ENCODE measurements around the gene VWC2. TPM values are rescaled to one million over a fixed set of nuclear protein-coding genes. Genes with fewer than 3 reads are reported as not detected.

VWC2 gene
- total and polyA plus RNA-seq, 7 donors, result under 0.01 to 0.14 (median under 0.01) TPM; not detected in 1

DNA sequence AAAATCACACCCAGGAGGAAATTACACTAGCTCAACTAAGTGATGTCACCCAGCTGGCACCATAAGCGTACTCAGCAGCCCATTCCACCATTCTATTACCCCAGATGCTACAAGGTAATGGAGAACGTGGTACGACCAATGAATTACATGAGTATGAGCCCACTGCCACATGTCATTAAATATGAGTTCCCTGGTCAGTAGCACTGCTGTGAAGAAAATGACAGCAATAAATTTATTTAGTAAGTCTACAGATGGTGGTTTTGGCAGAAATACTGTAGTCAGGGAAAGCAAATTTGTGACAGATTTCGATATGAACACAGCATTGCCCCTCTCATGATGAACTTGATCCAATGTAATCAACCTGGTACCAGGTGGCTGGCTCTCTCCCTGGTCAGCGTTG, 154.2 kb downstream of the VWC2 start:
- 82 to 85% methylated on average over 5 of the region's 5 CpGs for WGBS, 2 donors
- Histone ChIP-seq H3K4me3 (no peak overlapping the region), H3K9me3 (peaks cover 0 to 4% (median 0%) of the 10 kb centered on the region in 4 donors), H3K36me3 (no peaks in the 10 kb centered on the region), H3K27me3 (no peaks in the 10 kb centered on the region), H3K27ac (no peak overlapping the region), H3K4me1 (no peaks in the 10 kb centered on the region)
- DNase-seq, result no peak
- TF ChIP-seq POLR2A (IDR thresholded peaks at IDR 0.05) (no peak), EP300 (IDR thresholded peaks at IDR 0.05) (no peak), POLR2AphosphoS5 (IDR thresholded peaks at IDR 0.05) (no peak)
- TF ChIP-seq, protein P1, sequence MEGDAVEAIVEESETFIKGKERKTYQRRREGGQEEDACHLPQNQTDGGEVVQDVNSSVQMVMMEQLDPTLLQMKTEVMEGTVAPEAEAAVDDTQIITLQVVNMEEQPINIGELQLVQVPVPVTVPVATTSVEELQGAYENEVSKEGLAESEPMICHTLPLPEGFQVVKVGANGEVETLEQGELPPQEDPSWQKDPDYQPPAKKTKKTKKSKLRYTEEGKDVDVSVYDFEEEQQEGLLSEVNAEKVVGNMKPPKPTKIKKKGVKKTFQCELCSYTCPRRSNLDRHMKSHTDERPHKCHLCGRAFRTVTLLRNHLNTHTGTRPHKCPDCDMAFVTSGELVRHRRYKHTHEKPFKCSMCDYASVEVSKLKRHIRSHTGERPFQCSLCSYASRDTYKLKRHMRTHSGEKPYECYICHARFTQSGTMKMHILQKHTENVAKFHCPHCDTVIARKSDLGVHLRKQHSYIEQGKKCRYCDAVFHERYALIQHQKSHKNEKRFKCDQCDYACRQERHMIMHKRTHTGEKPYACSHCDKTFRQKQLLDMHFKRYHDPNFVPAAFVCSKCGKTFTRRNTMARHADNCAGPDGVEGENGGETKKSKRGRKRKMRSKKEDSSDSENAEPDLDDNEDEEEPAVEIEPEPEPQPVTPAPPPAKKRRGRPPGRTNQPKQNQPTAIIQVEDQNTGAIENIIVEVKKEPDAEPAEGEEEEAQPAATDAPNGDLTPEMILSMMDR (IDR thresholded peaks at IDR 0.05), result no peak
- intact Hi-C loops (cut with DNase I), result no loop called here

GRCh38 chr7:49928787-49929186, 155.3 kb downstream of the VWC2 start:
- Histone ChIP-seq H3K4me1 (no peaks in the 10 kb centered on the region), H3K27ac (no peak overlapping the region), H3K9me3 (peaks cover 0 to 4% (median 0%) of the 10 kb centered on the region in 4 donors), H3K27me3 (no peaks in the 10 kb centered on the region), H3K36me3 (no peaks in the 10 kb centered on the region), H3K4me3 (no peak overlapping the region)
- WGBS, 2 donors, result 90 to 93% methylated on average over 2 of the region's 2 CpGs
- DNase-seq, result no peak
- TF ChIP-seq POLR2A (IDR thresholded peaks at IDR 0.05) (no peak), EP300 (IDR thresholded peaks at IDR 0.05) (no peak)
- TF ChIP-seq, protein P1 (IDR thresholded peaks at IDR 0.05), result no peak
- intact Hi-C loops (cut with DNase I), result no loop called here

- intact Hi-C loops (cut with DNase I), result no loop called here
- peaks cover 0 to 4% (median 0%) of the 10 kb centered on the region in 4 donors for H3K9me3 ChIP-seq
- no peaks in the 10 kb centered on the region for H3K27me3 ChIP-seq
- TF ChIP-seq POLR2AphosphoS5 (IDR thresholded peaks at IDR 0.05) (no peak), POLR2A (IDR thresholded peaks at IDR 0.05) (no peak), EP300 (IDR thresholded peaks at IDR 0.05) (no peak)
- TF ChIP-seq, protein P1 (IDR thresholded peaks at IDR 0.05), result no peak
- DNase-seq, result no peak
- no peaks in the 10 kb centered on the region for H3K36me3 ChIP-seq
- no peaks in the 10 kb centered on the region for H3K4me1 ChIP-seq
- WGBS, 2 donors, result 80 to 89% methylated on average over 2 of the region's 2 CpGs
- H3K4me3 ChIP-seq, result no peak overlapping the region
- no peak overlapping the region for H3K27ac ChIP-seq
Observed at GRCh38 chr7:49931627-49932026, 158.2 kb downstream of the VWC2 start.

DNA sequence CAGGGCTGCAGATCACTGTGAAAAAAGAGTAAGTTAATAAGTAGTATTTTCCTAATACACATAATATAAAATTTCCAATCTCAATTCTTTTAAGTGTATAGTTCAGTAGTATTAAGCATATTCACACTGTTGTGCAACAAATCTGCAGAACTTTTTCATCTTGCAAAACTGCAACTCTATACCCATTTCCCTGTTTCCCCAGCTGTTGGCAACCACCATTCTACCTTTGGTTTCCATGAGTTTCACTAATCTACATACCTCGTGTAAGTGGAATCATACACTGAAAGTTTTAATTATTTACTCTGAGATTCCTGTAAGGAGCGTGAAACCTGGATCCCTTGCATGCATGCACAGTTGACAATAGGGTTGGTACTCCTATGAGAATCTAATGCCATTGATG, 164.2 kb downstream of the VWC2 start:
- Histone ChIP-seq H3K4me3 (no peak overlapping the region), H3K4me1 (no peaks in the 10 kb centered on the region), H3K36me3 (no peaks in the 10 kb centered on the region), H3K9me3 (no peaks in the 10 kb centered on the region), H3K27me3 (no peaks in the 10 kb centered on the region), H3K27ac (no peak overlapping the region)
- intact Hi-C loops (cut with DNase I), result no loop called here
- TF ChIP-seq, protein P1 (IDR thresholded peaks at IDR 0.05), result no peak
- no peak for TF ChIP-seq EP300 (IDR thresholded peaks at IDR 0.05)
- no peak for TF ChIP-seq POLR2AphosphoS5 (IDR thresholded peaks at IDR 0.05)
- no peak for TF ChIP-seq POLR2A (IDR thresholded peaks at IDR 0.05)
- WGBS, 2 donors, result 85 to 94% methylated on average over 2 of the region's 2 CpGs
- DNase-seq, result no peak

Measured in sigmoid colon (tissue), 7 donors.